DMS153 treated with DMSO at 0.1 percent for 48 hours (cell line): ENCODE data around the gene ANKRD44.

Experiments
- DNase-seq: peaks from one replicate; lab custom pipeline; 2025; ENCODE audit not compliant: unreplicated experiment; lab: John Stamatoyannopoulos, UW

Gene ANKRD44

DNA sequence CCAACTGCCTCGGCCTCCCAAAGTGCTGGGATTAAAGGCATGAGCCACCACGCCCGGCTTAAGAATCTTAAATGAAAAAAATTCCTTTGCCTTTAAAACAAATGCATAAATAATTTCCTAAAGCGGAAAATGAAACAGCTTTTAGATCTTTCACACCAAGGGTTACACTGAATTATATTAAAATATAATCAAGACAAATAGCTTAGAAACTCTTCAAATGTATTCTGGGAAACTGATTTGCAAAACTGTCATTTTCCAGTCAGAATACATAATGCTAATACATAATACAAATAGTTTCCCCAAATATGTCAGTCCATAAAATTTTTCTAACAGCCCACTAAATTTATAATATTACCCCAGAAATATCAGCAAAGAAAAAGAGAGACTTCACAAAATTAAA lies 315.8 kb downstream of the ANKRD44 start:
- DNase-seq = no peak

- no peak for DNase-seq
Observed at GRCh38 chr2:196993617-196994016, 317.0 kb downstream of the ANKRD44 start.

- no peak for DNase-seq
Observed at GRCh38 chr2:196992466-196992865, 318.1 kb downstream of the ANKRD44 start.

DNA sequence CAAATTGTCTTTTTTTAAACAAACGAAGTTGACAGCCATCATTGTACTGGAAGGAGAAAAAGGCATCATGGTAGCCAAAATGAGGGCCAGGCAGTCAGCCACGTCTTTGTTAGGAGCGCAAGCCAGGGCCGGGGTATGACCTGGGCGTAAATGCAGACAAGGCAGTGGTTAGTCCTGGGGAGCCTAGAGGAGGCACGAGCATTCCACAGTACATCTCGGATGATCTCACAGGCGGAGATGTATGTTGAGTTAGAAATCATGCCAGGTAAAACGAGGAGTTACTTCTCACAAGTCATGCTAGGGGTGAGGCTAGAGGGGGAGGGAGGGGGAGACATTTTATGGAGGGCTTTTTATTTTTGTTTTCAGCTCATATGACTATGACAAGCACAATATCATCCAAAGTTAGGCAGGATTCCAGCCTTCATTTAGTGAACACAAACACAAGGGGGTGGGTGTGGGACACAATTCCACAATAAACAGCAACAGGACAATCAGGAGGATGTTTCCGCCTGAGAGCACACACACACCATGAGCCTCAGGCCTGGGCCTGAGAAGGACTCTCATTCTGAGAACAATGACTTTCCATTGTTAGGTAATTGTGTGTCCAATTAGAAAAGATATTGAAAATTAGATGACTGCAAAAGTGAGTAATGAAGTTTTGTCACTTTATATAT lies 319.7 kb downstream of the ANKRD44 start:
- no peak for DNase-seq

- no peak for DNase-seq
Observed at GRCh38 chr2:196990092-196990491, 320.5 kb downstream of the ANKRD44 start.

- no peak for DNase-seq
Observed at GRCh38 chr2:196989496-196989895, 321.1 kb downstream of the ANKRD44 start.

DNA sequence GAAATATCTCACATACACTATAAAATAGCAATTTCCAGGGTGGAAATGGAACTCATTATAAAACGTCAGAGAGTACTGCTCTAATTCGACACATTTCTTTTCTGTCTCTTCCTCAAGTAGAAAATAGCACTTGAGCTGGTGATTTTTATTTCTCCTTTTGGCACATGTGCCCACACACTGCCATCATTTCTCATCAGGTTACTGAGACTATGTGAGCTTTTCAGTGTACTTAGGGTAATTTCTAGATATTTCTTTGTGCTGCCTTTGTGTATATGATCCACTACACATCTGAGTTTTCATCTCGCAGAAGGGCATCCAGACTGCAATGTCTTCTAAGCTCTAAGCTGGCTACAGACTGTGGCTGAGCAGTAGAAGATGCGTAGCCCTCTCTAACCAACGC lies 321.9 kb downstream of the ANKRD44 start:
- peak; percentile 63 for DNase-seq

DNA sequence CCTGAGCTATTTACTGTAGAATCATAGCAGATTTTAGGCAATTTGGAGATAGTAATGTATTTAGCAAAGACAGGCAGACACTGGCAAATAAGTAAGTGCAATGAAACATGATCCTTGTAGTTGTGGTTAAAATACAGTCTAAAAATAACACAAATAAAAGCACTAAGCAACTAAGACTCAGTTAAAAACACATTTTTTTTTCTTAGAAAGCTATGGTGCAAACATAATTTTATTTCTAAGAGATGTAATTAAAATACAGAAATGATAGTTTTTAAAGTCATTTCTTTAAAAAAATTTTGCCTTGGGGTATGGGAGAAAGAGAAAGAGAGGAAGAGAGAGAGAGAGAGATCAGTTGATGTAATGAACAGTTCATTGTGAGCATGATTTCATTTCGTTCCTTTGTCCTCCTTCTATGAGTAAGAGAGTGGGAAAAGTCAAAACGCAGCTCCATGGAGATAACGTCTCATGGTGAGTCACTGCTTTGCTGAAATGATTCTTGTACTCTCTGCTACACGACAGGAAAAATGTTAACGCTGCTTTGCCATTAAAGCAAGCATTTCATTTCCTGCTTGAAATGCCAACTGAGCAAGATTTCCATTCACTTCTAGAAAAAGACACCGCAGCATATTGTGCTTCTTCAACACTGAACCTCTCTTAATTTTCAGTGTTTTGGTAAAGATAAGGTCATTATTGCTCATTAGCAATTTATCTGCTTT lies 322.8 kb downstream of the ANKRD44 start:
- peak; percentile 88 for DNase-seq

DNA sequence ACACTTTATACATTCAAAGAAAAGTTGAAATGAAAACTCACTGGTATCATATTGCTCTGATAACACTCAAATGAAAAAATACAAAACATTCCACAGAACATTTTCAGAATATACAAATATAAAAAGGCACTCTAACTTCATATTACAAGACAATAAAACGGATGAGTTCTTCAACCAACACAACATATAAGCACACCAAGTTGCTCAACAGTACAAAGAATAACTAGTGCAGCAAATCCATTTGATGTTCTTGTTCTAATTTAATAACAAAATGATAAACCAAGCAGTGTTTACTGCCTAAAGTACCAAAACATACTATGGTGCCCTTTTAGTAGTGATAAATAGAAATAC lies 323.3 kb downstream of the ANKRD44 start:
- DNase-seq = peak; percentile 81

DNA sequence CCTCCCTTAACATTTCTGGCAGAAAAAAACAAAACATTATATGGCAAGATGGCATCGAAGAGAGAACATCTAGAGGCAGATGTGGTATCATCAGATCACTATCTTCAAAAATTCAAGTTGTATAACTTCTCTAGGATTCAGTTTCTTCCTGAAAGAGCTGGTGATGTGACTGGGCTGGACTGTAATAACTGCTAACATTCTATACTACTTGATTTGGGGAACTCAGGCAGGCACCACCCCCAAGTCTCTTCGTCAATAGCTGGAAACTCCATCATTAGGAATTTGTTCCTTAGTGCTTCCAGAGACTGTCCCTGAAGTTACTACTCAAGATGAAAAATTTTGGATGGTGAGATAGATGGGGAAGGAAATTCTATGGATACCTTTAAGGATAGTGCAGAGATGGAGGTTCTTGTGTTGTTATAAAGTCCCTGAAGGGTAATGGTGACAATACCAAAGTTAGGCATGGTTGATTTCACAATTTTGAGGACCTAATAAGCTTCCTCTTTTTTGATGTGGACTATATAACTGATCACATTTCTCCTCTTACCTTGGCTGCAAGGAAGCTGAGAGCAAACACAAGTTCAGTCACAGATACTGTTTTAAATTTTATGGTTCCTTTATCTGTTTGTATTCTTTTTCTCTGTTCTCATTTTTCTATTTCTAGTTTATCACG lies 324.9 kb downstream of the ANKRD44 start:
- no peak for DNase-seq

GRCh38 chr2:196984903-196985302 lies 325.7 kb downstream of the ANKRD44 start:
- DNase-seq = no peak

GRCh38 chr2:196983934-196984333 lies 326.6 kb downstream of the ANKRD44 start:
- no peak for DNase-seq

DNA sequence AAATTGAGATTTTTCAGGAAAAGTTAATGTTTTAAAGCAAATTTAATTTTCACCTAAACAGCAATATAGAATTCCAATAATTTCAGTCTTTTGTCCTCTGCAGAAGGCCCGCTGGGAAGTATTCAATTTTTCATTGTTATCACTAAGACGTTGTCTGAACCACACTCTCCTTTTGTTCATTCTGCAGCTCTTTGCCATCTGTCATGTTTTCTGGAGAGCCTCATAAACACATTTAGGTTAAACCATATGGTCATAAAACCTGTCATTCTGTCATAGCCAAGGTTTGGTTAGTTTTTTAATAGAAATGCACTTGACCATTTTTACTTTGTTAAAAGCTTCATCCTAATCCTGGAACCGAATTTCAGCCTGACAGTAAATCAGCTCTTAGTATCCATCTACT lies 330.1 kb downstream of the ANKRD44 start:
- peak; percentile 79 for DNase-seq

DNA sequence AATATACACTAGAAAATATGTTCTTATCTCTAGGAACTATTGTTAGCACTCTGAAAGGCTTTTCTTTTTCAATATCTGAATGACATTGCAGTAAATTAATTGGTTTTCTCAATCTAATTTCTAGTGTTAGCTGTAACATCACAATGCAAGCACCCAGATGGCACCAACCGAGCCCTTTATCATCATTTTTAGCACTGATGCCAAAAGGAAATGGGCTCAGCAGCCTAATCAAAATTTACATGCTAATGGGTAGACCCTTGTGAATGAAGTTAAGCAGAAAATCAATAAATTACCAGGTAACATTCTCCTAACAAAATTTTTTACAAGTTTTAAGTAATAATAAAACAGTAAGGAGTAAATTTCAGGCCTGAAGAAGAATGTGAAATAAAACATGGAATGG lies 330.6 kb downstream of the ANKRD44 start:
- no peak for DNase-seq

GRCh38 chr2:196977507-196977906 lies 333.1 kb downstream of the ANKRD44 start:
- DNase-seq = no peak

DNA sequence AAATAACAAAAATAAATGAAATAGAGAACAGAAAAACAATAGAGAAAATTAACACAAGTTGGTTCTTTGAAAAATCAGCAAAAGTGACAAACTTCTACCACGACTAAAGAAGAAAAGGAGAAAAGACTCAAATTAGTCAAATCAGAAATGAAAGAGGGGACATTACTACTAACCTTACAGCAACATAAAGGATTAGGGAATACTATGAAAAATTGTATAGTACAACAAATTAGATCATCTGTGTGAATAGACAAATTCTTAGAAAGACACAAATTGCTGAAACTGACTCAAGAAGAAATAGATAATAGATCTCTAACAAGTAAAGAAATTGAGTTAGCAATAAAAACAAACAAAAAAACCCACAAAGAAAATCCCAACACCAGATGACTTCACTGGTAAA lies 335.6 kb downstream of the ANKRD44 start:
- DNase-seq = no peak

GRCh38 chr2:196971574-196972279 lies 338.9 kb downstream of the ANKRD44 start:
- DNase-seq = no peak

- no peak for DNase-seq
Observed at GRCh38 chr2:196970099-196970498, 340.5 kb downstream of the ANKRD44 start.

GRCh38 chr2:196968516-196968915 lies 342.1 kb downstream of the ANKRD44 start:
- no peak for DNase-seq

DNA sequence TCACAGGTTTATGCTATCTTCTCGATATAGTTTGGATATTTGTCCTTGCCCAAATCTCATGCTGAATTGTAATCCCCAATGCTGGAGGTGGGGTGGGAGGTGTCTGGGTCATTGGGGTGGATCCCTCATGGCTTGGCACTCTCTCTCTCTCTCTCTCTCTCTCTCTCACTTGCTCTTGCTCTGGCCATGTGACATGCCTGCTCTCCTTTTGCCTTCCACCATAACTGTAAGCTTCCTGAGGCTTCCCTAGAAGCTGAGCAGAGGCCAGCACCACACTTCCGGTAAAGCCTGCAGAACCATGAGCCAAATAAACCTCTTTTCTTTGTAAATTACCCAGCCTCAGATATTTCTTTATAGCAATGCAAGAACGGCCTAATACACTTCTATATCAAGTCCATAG lies 342.8 kb downstream of the ANKRD44 start:
- DNase-seq = no peak

- DNase-seq = no peak
Observed at GRCh38 chr2:196967116-196967515, 343.5 kb downstream of the ANKRD44 start.

GRCh38 chr2:196966061-196966460 lies 344.5 kb downstream of the ANKRD44 start:
- no peak for DNase-seq
